Measurements from ENCODE around the gene POP7.

DNA sequence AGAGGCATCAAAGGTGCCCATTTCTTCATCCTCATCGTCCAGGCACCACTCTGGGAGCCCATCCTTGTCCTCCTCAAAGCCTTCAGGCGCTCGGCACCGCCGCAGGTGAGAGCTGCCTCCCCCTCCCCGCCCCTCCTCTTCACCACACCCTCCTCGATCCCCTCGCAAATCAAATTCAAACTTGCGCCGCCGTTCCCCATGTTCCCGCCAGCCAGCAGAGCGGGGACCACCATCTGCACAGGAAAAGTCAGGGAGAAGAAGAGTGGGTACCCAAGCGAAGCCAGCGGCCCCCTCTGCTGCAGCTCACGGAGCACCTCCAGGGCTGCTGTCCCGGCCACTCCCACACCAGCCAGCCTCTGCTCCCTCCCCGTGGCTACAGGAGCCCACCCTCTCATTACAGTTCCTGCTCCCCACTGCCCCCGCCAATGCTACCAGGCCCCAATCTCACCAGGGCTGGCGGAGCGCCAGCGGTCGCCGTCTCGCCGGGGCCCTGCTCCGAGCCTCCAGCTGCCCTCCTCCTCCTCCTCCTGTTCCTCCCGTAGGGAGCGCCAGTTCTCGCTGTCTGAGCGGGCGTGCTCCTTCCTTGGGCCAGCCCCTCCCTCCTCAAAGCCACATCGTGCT is 19.6 kb upstream of the POP7 start:
- TF ChIP-seq, protein P1, sequence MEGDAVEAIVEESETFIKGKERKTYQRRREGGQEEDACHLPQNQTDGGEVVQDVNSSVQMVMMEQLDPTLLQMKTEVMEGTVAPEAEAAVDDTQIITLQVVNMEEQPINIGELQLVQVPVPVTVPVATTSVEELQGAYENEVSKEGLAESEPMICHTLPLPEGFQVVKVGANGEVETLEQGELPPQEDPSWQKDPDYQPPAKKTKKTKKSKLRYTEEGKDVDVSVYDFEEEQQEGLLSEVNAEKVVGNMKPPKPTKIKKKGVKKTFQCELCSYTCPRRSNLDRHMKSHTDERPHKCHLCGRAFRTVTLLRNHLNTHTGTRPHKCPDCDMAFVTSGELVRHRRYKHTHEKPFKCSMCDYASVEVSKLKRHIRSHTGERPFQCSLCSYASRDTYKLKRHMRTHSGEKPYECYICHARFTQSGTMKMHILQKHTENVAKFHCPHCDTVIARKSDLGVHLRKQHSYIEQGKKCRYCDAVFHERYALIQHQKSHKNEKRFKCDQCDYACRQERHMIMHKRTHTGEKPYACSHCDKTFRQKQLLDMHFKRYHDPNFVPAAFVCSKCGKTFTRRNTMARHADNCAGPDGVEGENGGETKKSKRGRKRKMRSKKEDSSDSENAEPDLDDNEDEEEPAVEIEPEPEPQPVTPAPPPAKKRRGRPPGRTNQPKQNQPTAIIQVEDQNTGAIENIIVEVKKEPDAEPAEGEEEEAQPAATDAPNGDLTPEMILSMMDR (IDR thresholded peaks at IDR 0.05; ENCODE audit: low read depth, low read length) = no peak
- TF ChIP-seq POLR2A (IDR thresholded peaks at IDR 0.05; ENCODE audit: extremely low read depth, insufficient read length) (no peak), MYC (IDR thresholded peaks at IDR 0.05; ENCODE audit: low read depth, low read length) (no peak)

Measured in NB4 (cell line).